Mammary epithelial cell (primary cell): Measurements from ENCODE around the gene NTF3.

Source experiments
- CTCF ChIP-seq, 2 donors: IDR thresholded peaks in 1 of 2; conservative IDR thresholded peaks in 1 of 2; 2 replicates each; pipeline ENCODE4 v1.5.1; 2011 to 2012; ENCODE audit warnings: inconsistent platforms in 2 of 2, low read length in 2 of 2, mild to moderate bottlenecking in 2 of 2, control low read depth in 1 of 2, low read depth in 1 of 2; ENCODE audit not compliant: insufficient read depth in 1 of 2; ENCODE audit errors: extremely low read depth in 1 of 2
- EZH2 ChIP-seq: IDR thresholded peaks from 2 replicates; pipeline ENCODE4 v1.6.1; 2012; ENCODE audit warnings: low read length, inconsistent platforms, borderline replicate concordance

DNA sequence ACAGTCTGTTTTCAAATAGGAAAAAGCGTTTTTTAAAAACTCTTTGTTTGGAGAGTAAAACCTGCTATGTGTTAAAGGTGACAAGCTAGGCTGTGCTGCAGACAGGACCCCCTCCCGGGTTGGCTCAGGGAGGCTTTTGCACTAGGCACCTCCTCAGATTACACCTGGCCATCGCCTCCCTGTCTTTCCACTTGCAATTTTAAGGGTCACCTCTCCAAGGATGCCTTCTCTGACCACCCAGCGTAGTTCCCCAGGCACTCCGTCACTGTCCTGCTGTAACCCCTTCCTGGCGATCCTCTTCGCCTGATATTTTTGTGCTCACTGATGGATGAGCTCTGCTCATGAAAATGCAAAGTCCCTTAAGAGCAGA lies 80.7 kb downstream of the NTF3 start:
- TF ChIP-seq CTCF (conservative IDR thresholded peaks at IDR 0.05 in 1 of 2, IDR thresholded peaks at IDR 0.05 in 1 of 2; ENCODE audit: extremely low read depth in 1 of 2, insufficient read depth in 1 of 2, low read depth in 1 of 2, low read length in 2 of 2) (no peak), EZH2 (no peak)
